SK-N-SH (cell line): ENCODE measurements around the gene FYN. TPM values are rescaled to one million over a fixed set of nuclear protein-coding genes. Genes with fewer than 3 reads are reported as not detected.

ENCODE experiments used
- CTCF ChIA-PET: fragments of 300-600, 350-600 bp; formaldehyde crosslinking; extraction: SDS; loops from one replicate; lab custom pipeline; 2021; lab: Yijun Ruan, JAX
- POLR2A ChIA-PET: fragments of 350-600 bp; sonication (Branson Sonifier 250); formaldehyde crosslinking; extraction: SDS; loops from one replicate; lab custom pipeline; 2020; ENCODE audit warnings: antibody characterized with exemption, inconsistent platforms; lab: Yijun Ruan, JAX
- DNase-seq: peaks from one replicate; pipeline ENCODE4 v3.0.0; 2012
- H2AFZ ChIP-seq: fragments of 200-600 bp; sonication (generic); 2 replicates; pipeline ENCODE4 v1.8.1; 2016; ENCODE audit warnings: antibody characterized with exemption, mild to moderate bottlenecking, low read depth
- H3F3A ChIP-seq: fragments of 200-600 bp; sonication (generic); replicated peaks from 2 replicates; pipeline ENCODE3; 2016; ENCODE audit warnings: antibody characterized with exemption, mild to moderate bottlenecking; ENCODE audit not compliant: insufficient read depth
- H3K27ac ChIP-seq, 2 experiments: fragments of 200-500 bp in 1 of 2; fragments of 200-600 bp in 1 of 2; sonication (Bioruptor generic) in 1 of 2; sonication (generic), shearing (Covaris generic) in 1 of 2; 2 replicates each; pipeline versions ENCODE4 v1.5.1 to v1.6.1; 2014 to 2016; ENCODE audit warnings: low read depth in 2 of 2, inconsistent platforms in 1 of 2, low read length in 1 of 2, mild to moderate bottlenecking in 1 of 2, mixed read lengths in 1 of 2
- H3K27me3 ChIP-seq: fragments of 200-600 bp; sonication (generic), shearing (Covaris generic); 2 replicates; pipeline ENCODE4 v1.6.1; 2016; ENCODE audit warnings: mixed run types; ENCODE audit not compliant: insufficient read depth
- H3K36me3 ChIP-seq, 2 experiments: fragments of 200-500 bp in 1 of 2; fragments of 200-600 bp in 1 of 2; sonication (Bioruptor generic) in 1 of 2; sonication (generic) in 1 of 2; replicated peaks in 1 of 2; 2 replicates each; pipeline versions ENCODE3 to v1.5.1; 2014 to 2016; ENCODE audit warnings: low read length in 1 of 2, mild to moderate bottlenecking in 1 of 2; ENCODE audit not compliant: insufficient read depth in 2 of 2, control insufficient read depth in 1 of 2
- H3K4me1 ChIP-seq, 2 experiments: fragments of 200-500 bp in 1 of 2; fragments of 200-600 bp in 1 of 2; sonication (Bioruptor generic) in 1 of 2; sonication (generic), shearing (Covaris generic) in 1 of 2; 2 replicates each; pipeline versions ENCODE4 v1.5.1 to v1.6.1; 2014 to 2016; ENCODE audit warnings: low read depth in 1 of 2, low read length in 1 of 2, mixed run types in 1 of 2; ENCODE audit not compliant: insufficient read depth in 2 of 2, control insufficient read depth in 1 of 2
- H3K4me2 ChIP-seq: fragments of 200-600 bp; sonication (generic), shearing (Covaris generic); 2 replicates; pipeline ENCODE4 v1.6.1; 2017; ENCODE audit warnings: mixed run types
- H3K4me3 ChIP-seq, 2 experiments: fragments of 200-500 bp in 1 of 2; fragments of 200-600 bp in 1 of 2; sonication (Bioruptor generic) in 1 of 2; sonication (generic), shearing (Covaris generic) in 1 of 2; 2 replicates each; pipeline versions ENCODE4 v1.5.1 to v1.8.1; 2014 to 2016; ENCODE audit warnings: low read depth in 2 of 2, inconsistent platforms in 1 of 2, low read length in 1 of 2, mild to moderate bottlenecking in 1 of 2, mixed read lengths in 1 of 2, moderate library complexity in 1 of 2
- H3K79me2 ChIP-seq: fragments of 200-600 bp; sonication (generic); 2 replicates; pipeline ENCODE4 v1.8.1; 2017; ENCODE audit warnings: mild to moderate bottlenecking; ENCODE audit not compliant: insufficient read depth
- H3K9ac ChIP-seq: fragments of 200-600 bp; sonication (generic); 2 replicates; pipeline ENCODE4 v1.6.1; 2017; ENCODE audit warnings: mixed run types
- H3K9me2 ChIP-seq: fragments of 200-600 bp; sonication (generic); 2 replicates; pipeline ENCODE4 v1.6.1; 2017; ENCODE audit warnings: mixed run types
- H3K9me3 ChIP-seq: fragments of 200-600 bp; sonication (generic); 2 replicates; pipeline ENCODE4 v1.6.1; 2017; ENCODE audit warnings: mixed run types, mild to moderate bottlenecking, moderate library complexity
- H4K20me1 ChIP-seq: fragments of 200-600 bp; sonication (generic); 2 replicates; pipeline ENCODE4 v1.6.1; 2017; ENCODE audit warnings: mild to moderate bottlenecking, mixed run types; ENCODE audit not compliant: insufficient read depth
- CTCF ChIP-seq: fragments of 200-600 bp; sonication (generic); IDR thresholded peaks from 2 replicates; pipeline ENCODE4 v1.6.1; 2017; ENCODE audit warnings: antibody characterized with exemption, mild to moderate bottlenecking, moderate library complexity
- ELF1 ChIP-seq: IDR thresholded peaks from 2 replicates; pipeline ENCODE4 v1.4.0; 2012
- FOSL2 ChIP-seq: IDR thresholded peaks from 2 replicates; pipeline ENCODE4 v1.4.0; 2012; ENCODE audit warnings: low read depth, mild to moderate bottlenecking, moderate library complexity, borderline replicate concordance
- GATA2 ChIP-seq: sonication (generic); formaldehyde crosslinking; IDR thresholded peaks from 2 replicates; pipeline ENCODE4 v1.5.0; 2020; ENCODE audit warnings: mild to moderate bottlenecking, missing genetic modification reagents
- IRF3 ChIP-seq: fragments of 150-350 bp; IDR thresholded peaks from 2 replicates; pipeline ENCODE4 v1.6.1; 2016; ENCODE audit warnings: mild to moderate bottlenecking, low read depth, low read length
- JUND ChIP-seq: IDR thresholded peaks from 2 replicates; pipeline ENCODE4 v1.4.0; 2012
- NRF1 ChIP-seq: IDR thresholded peaks from 2 replicates; pipeline ENCODE4 v1.6.1; 2012; ENCODE audit warnings: low read depth, mild to moderate bottlenecking, low read length
- PBX3 ChIP-seq: IDR thresholded peaks from 2 replicates; pipeline ENCODE4; 2012
- RAD21 ChIP-seq: IDR thresholded peaks from 2 replicates; pipeline ENCODE4 v1.6.1; 2012; ENCODE audit warnings: mild to moderate bottlenecking, low read length
- RCOR1 ChIP-seq: fragments of 150-350 bp; IDR thresholded peaks from 2 replicates; pipeline ENCODE4 v1.6.1; 2017; ENCODE audit warnings: antibody characterized with exemption, low read length
- REST ChIP-seq: IDR thresholded peaks from 2 replicates; pipeline ENCODE4 v1.6.1; 2012; ENCODE audit warnings: mild to moderate bottlenecking, low read depth, low read length, moderate library complexity
- SIN3A ChIP-seq: IDR thresholded peaks from 2 replicates; pipeline ENCODE4 v1.6.1; 2012; ENCODE audit warnings: low read depth, mild to moderate bottlenecking, low read length, moderate library complexity, borderline replicate concordance
- SMC3 ChIP-seq: IDR thresholded peaks from 2 replicates; pipeline ENCODE4 v1.6.1; 2012; ENCODE audit warnings: low read depth, low read length, improper control_type of control experiment
- TEAD4 ChIP-seq: IDR thresholded peaks from 2 replicates; pipeline ENCODE4 v1.4.0; 2012; ENCODE audit warnings: mild to moderate bottlenecking, borderline replicate concordance; ENCODE audit not compliant: insufficient read depth
- USF1 ChIP-seq: IDR thresholded peaks from 2 replicates; pipeline ENCODE4 v1.4.0; 2012; ENCODE audit warnings: low read depth, borderline replicate concordance
- WGBS: methylation state at CpG from one replicate; pipeline ENCODE4 v1.1.6; 2017; ENCODE audit warnings: low lambda C conversion rate; 5-methylcytosine and 5-hydroxymethylcytosine counted together
- polyA plus RNA-seq, 3 experiments: library from polyadenylated mRNA; depleted of rRNA; stranded (reverse); fragments of >200 nt; gene quantifications; 2 replicates each; pipeline ENCODE4 v1.2.3, GENCODE V29; 2012

Gene FYN
- polyA plus RNA-seq, 1 of the 3 experiments (the other 2 are of a cell fraction) = 31.0 TPM

- no peak for TF ChIP-seq PBX3
- no peak for TF ChIP-seq FOSL2
These were observed 71.2 kb downstream of the FYN start (continued) for GRCh38 chr6:111802015-111802414.

GRCh38 chr6:111800821-111801220, 72.4 kb downstream of the FYN start:
- Histone ChIP-seq H3K4me2 (no peak overlapping the region), H3K36me3 (no peaks in the 10 kb centered on the region), H3K27ac (peak overlapping the region in 1 of 2 experiments; percentile 18; a peak in 1 of 4 replicates), H3K4me1 (peaks cover 4 to 21% of the 10 kb centered on the region in 2 experiments; a peak in 3 of 4 replicates), H3K27me3 (no peaks in the 10 kb centered on the region), H3K79me2 (peaks cover 17% of the 10 kb centered on the region; the same call in 1 of the 2 replicates), H3K9me3 (no peaks in the 10 kb centered on the region), H3K4me3 (no peak overlapping the region), H3K9me2 (no peaks in the 10 kb centered on the region), H2AFZ (no peak overlapping the region), H3K9ac (no peak overlapping the region), H4K20me1 (no peaks in the 10 kb centered on the region), H3F3A (peaks cover 9% of the 10 kb centered on the region)
- CTCF ChIA-PET = no interaction called here
- TF ChIP-seq IRF3 (no peak), RAD21 (no peak), JUND (no peak), TEAD4 (no peak), USF1 (no peak), SIN3A (no peak), ELF1 (no peak), RCOR1 (no peak), SMC3 (no peak), CTCF (no peak), REST (no peak), GATA2 (CRISPR knock-in tag) (no peak), FOSL2 (no peak), NRF1 (no peak)
- 67% methylated on average over 4 of the region's 4 CpGs for WGBS
- POLR2A ChIA-PET = no interaction called here
- no peak for DNase-seq
